H9 (cell line): ENCODE data around the gene ZNF280C. TPM values are rescaled to one million over a fixed set of nuclear protein-coding genes. Genes with fewer than 3 reads are reported as not detected.

ENCODE experiments used
- DNase-seq: peaks from one replicate; pipeline ENCODE4 v3.0.0-alpha.2; 2017
- H2AFZ ChIP-seq: one replicate; pipeline ENCODE4 v1.6.1; 2013; ENCODE audit warnings: mild to moderate bottlenecking, low read length, control low read depth, moderate library complexity
- H2AK5ac ChIP-seq: 2 replicates; pipeline ENCODE4 v1.6.1; 2013; ENCODE audit warnings: low read length, control low read depth, mixed read lengths; ENCODE audit not compliant: insufficient read length
- H2BK120ac ChIP-seq: one replicate; pipeline ENCODE4 v1.6.1; 2013; ENCODE audit warnings: low read depth, mild to moderate bottlenecking, low read length, control low read depth, inconsistent platforms; ENCODE audit not compliant: poor library complexity, severe bottlenecking
- H2BK12ac ChIP-seq: 2 replicates; pipeline ENCODE4 v1.6.1; 2013; ENCODE audit warnings: low read length, control low read depth, mixed read lengths, low read depth; ENCODE audit not compliant: insufficient read length
- H2BK15ac ChIP-seq: 2 replicates; pipeline ENCODE4 v1.6.1; 2013; ENCODE audit warnings: low read depth, low read length, control low read depth
- H2BK20ac ChIP-seq: one replicate; pipeline ENCODE4 v1.6.1; 2013; ENCODE audit warnings: low read depth, mild to moderate bottlenecking, low read length, control low read depth, inconsistent platforms; ENCODE audit not compliant: poor library complexity, severe bottlenecking
- H2BK5ac ChIP-seq: 2 replicates; pipeline ENCODE4 v1.6.1; 2013; ENCODE audit warnings: low read length, control low read depth, mixed read lengths; ENCODE audit not compliant: insufficient read length
- H3K14ac ChIP-seq: 2 replicates; pipeline ENCODE4 v1.6.1; 2013; ENCODE audit warnings: low read length, control low read depth; ENCODE audit not compliant: insufficient read depth
- H3K18ac ChIP-seq: 2 replicates; pipeline ENCODE4 v1.6.1; 2013; ENCODE audit warnings: low read depth, mild to moderate bottlenecking, mixed read lengths, low read length, control low read depth; ENCODE audit not compliant: insufficient read length
- H3K23ac ChIP-seq: 2 replicates; pipeline ENCODE4 v1.6.1; 2013; ENCODE audit warnings: low read length, control low read depth, mixed read lengths, low read depth; ENCODE audit not compliant: insufficient read length
- H3K23me2 ChIP-seq: 2 replicates; pipeline ENCODE4 v1.6.1; 2013; ENCODE audit warnings: low read depth, mild to moderate bottlenecking, mixed read lengths, low read length, control low read depth; ENCODE audit not compliant: insufficient read length, poor library complexity, severe bottlenecking
- H3K27ac ChIP-seq: 2 replicates; pipeline ENCODE4 v1.5.1; 2013; ENCODE audit warnings: low read length, control low read depth, mixed read lengths, low read depth; ENCODE audit not compliant: insufficient read length
- H3K27me3 ChIP-seq: 2 replicates; pipeline ENCODE4 v1.6.1; 2013; ENCODE audit warnings: low read length, control low read depth, inconsistent platforms; ENCODE audit not compliant: insufficient read depth
- H3K4ac ChIP-seq: 2 replicates; pipeline ENCODE4 v1.6.1; 2013; ENCODE audit warnings: low read depth, mild to moderate bottlenecking, control low read depth, inconsistent platforms, low read length, moderate library complexity
- H3K4me1 ChIP-seq: 2 replicates; pipeline ENCODE4 v1.6.1; 2013; ENCODE audit warnings: low read length, control low read depth, inconsistent platforms; ENCODE audit not compliant: insufficient read depth
- H3K4me2 ChIP-seq: 2 replicates; pipeline ENCODE4 v1.6.1; 2013; ENCODE audit warnings: low read length, control low read depth, mixed read lengths; ENCODE audit not compliant: insufficient read length, insufficient read depth
- H3K56ac ChIP-seq: 2 replicates; pipeline ENCODE4 v1.6.1; 2013; ENCODE audit warnings: low read depth, mild to moderate bottlenecking, mixed read lengths, low read length, control low read depth; ENCODE audit not compliant: insufficient read length
- H3K79me1 ChIP-seq: 2 replicates; pipeline ENCODE4 v1.6.1; 2013; ENCODE audit warnings: low read depth, mild to moderate bottlenecking, moderate library complexity, low read length, control low read depth, inconsistent platforms; ENCODE audit not compliant: insufficient read depth, poor library complexity, severe bottlenecking
- H3K79me2 ChIP-seq: 2 replicates; pipeline ENCODE4 v1.6.1; 2013; ENCODE audit warnings: low read length, control low read depth, inconsistent platforms; ENCODE audit not compliant: insufficient read depth
- H3K9ac ChIP-seq: 2 replicates; pipeline ENCODE4 v1.6.1; 2013; ENCODE audit warnings: low read length, control low read depth, mixed read lengths; ENCODE audit not compliant: insufficient read length; ENCODE audit errors: extremely low read depth
- H3K9me3 ChIP-seq: one replicate; pipeline ENCODE4 v1.6.1; 2013; ENCODE audit warnings: low read depth, low read length, inconsistent platforms; ENCODE audit not compliant: control insufficient read depth
- H3T11ph ChIP-seq: one replicate; pipeline ENCODE4 v1.6.1; 2013; ENCODE audit warnings: mild to moderate bottlenecking, low read length, control low read depth, inconsistent platforms
- H4K20me1 ChIP-seq: one replicate; pipeline ENCODE4 v1.6.1; 2013; ENCODE audit not compliant: control insufficient read depth, insufficient read length, insufficient read depth
- H4K5ac ChIP-seq: 2 replicates; pipeline ENCODE4 v1.6.1; 2013; ENCODE audit warnings: low read depth, mild to moderate bottlenecking, mixed read lengths, low read length, control low read depth; ENCODE audit not compliant: insufficient read length
- H4K8ac ChIP-seq: replicated peaks from 2 replicates; pipeline ENCODE4 v1.6.1; 2013; ENCODE audit warnings: low read length, control low read depth, mixed read lengths, low read depth; ENCODE audit not compliant: insufficient read length
- H4K91ac ChIP-seq: 2 replicates; pipeline ENCODE4 v1.6.1; 2013; ENCODE audit warnings: low read depth, mild to moderate bottlenecking, moderate library complexity, mixed read lengths, low read length, control low read depth; ENCODE audit not compliant: insufficient read length
- H3K27ac Mint-ChIP-seq, 3 experiments: 2 replicates in 2 of 3; 3 replicates in 1 of 3; pipeline ENCODE4 v1.8.0; 2020 to 2021; ENCODE audit warnings: mixed read lengths in 3 of 3, mild to moderate bottlenecking in 1 of 3, moderate library complexity in 1 of 3
- H3K27me3 Mint-ChIP-seq: 2 replicates; pipeline ENCODE4 v1.8.0; 2021; ENCODE audit warnings: low read depth, mild to moderate bottlenecking, moderate library complexity, mixed read lengths
- H3K36me3 Mint-ChIP-seq, 3 experiments: 2 replicates in 2 of 3; 3 replicates in 1 of 3; pipeline ENCODE4 v1.8.0; 2020 to 2021; ENCODE audit warnings: low read depth in 3 of 3, mixed read lengths in 3 of 3; ENCODE audit not compliant: insufficient read depth in 1 of 3
- H3K4me1 Mint-ChIP-seq, 2 experiments: 2 replicates each; pipeline ENCODE4 v1.8.0; 2020; ENCODE audit warnings: mixed read lengths in 2 of 2
- H3K4me3 Mint-ChIP-seq, 2 experiments: 2 replicates in 1 of 2; 3 replicates in 1 of 2; pipeline ENCODE4 v1.8.0; 2020 to 2021; ENCODE audit warnings: mild to moderate bottlenecking in 2 of 2, mixed read lengths in 2 of 2, moderate library complexity in 1 of 2
- H3K9me3 Mint-ChIP-seq, 2 experiments: 2 replicates in 1 of 2; 3 replicates in 1 of 2; pipeline ENCODE4 v1.8.0; 2020; ENCODE audit warnings: mild to moderate bottlenecking in 2 of 2, mixed read lengths in 2 of 2, moderate library complexity in 1 of 2
- CTCF ChIP-seq: fragments of 200-600 bp; sonication (generic); conservative IDR thresholded peaks from 3 replicates; pipeline ENCODE4 v1.8.0; 2021; ENCODE audit warnings: antibody characterized with exemption, mild to moderate bottlenecking
- WGBS: extraction: QIAGEN DNeasy Blood & Tissue Kit; methylation state at CpG from one replicate; pipeline ENCODE4 v1.1.7; 2013; ENCODE audit warnings: missing lambda C conversion rate, low lambda C conversion rate, mixed read lengths; ENCODE audit not compliant: insufficient read length; ENCODE audit errors: extremely low coverage; 5-methylcytosine and 5-hydroxymethylcytosine counted together
- total RNA-seq: library from RNA; stranded (reverse); gene quantifications from 2 replicates; pipeline ENCODE4 v1.2.1, GENCODE V29; 2021

ZNF280C gene
- total RNA-seq, 1 experiment from 2014 or later: 6.6 TPM

GRCh38 chrX:130296297-130296678 is 27.6 kb upstream of the ZNF280C start:
- no peaks in the 10 kb centered on the region for H3K79me2 ChIP-seq
- no peak overlapping the region for H3K4me2 ChIP-seq
- no peak overlapping the region for H3K18ac ChIP-seq
- no peak overlapping the region for H4K91ac ChIP-seq
- TF ChIP-seq CTCF: no peak
- no peak overlapping the region for H3K23ac ChIP-seq
- H2BK15ac ChIP-seq: no peak overlapping the region
- no peak overlapping the region for H4K5ac ChIP-seq
- no peak overlapping the region for H2AK5ac ChIP-seq
- H3K27ac ChIP-seq: no peak overlapping the region
- no peaks in the 10 kb centered on the region for H3K4me1 ChIP-seq
- H3K27ac Mint-ChIP-seq: peak overlapping the region in 1 of 3 experiments; percentile 70; a peak in 1 of 7 replicates
- H2BK20ac ChIP-seq: no peak overlapping the region
- peaks cover 8 to 10% (median 10%) of the 10 kb centered on the region in 3 experiments; a peak in 6 of 7 replicates for H3K36me3 Mint-ChIP-seq
- no peaks in the 10 kb centered on the region for H3K23me2 ChIP-seq
- no peaks in the 10 kb centered on the region for H3K79me1 ChIP-seq
- no peak overlapping the region for H3K4ac ChIP-seq
- H2AFZ ChIP-seq: no peak overlapping the region
- H3K4me3 Mint-ChIP-seq: no peak overlapping the region
- H4K20me1 ChIP-seq: no peaks in the 10 kb centered on the region
- no peaks in the 10 kb centered on the region; the same call in 1 of the 2 replicates for H3K27me3 Mint-ChIP-seq
- H2BK120ac ChIP-seq: no peak overlapping the region
- H2BK5ac ChIP-seq: no peak overlapping the region
- no peaks in the 10 kb centered on the region for H3K27me3 ChIP-seq
- H3K9me3 Mint-ChIP-seq: peaks cover 17 to 33% of the 10 kb centered on the region in 2 experiments
- no peaks in the 10 kb centered on the region for H3K4me1 Mint-ChIP-seq
- no CpG with 5 or more reads among the region's 3 CpGs for WGBS
- H3K9me3 ChIP-seq: peaks cover 17% of the 10 kb centered on the region
- H3K9ac ChIP-seq: no peak overlapping the region
- no peak overlapping the region for H4K8ac ChIP-seq
- no peak overlapping the region for H3K56ac ChIP-seq
- no peak overlapping the region for H3T11ph ChIP-seq
- DNase-seq: no peak
- H3K14ac ChIP-seq: no peak overlapping the region
- no peak overlapping the region for H2BK12ac ChIP-seq
